ENCODE data around the gene ADAMTS2. TPM values are rescaled to one million over a fixed set of nuclear protein-coding genes. Genes with fewer than 3 reads are reported as not detected.

The ADAMTS2 gene
- total and polyA plus RNA-seq, 2 of the 4 experiments (the other 2 are of a cell fraction), result 19.0 to 58.8 TPM

GRCh38 chr5:179110528-179110927 lies 234.7 kb downstream of the ADAMTS2 start:
- no TSS peak for BruUV-seq (replicated peaks)
- H3K79me1 ChIP-seq (ENCODE audit: low read depth in 1 of 2, low read length in 2 of 2), result no peaks in the 10 kb centered on the region
- H3K4me1 ChIP-seq (ENCODE audit: control insufficient read depth, insufficient read depth, low read length), result no peaks in the 10 kb centered on the region
- H3K56ac ChIP-seq (ENCODE audit: extremely low read depth, insufficient read depth, low read length), result no peak overlapping the region
- no peaks in the 10 kb centered on the region for H4K20me1 ChIP-seq (ENCODE audit: insufficient read depth, low read length)
- H3K4me2 ChIP-seq (ENCODE audit: low read depth, low read length), result no peak overlapping the region
- no peak overlapping the region for H3K4me3 ChIP-seq (ENCODE audit: insufficient read depth, low read depth, low read length)
- no peak overlapping the region for H4K8ac ChIP-seq (ENCODE audit: low read depth in 2 of 2, low read length in 2 of 2)
- no CpG with 5 or more reads among the region's 9 CpGs for WGBS, 2 experiments (ENCODE audit: extremely low coverage in 2 of 2, insufficient read length in 1 of 2)
- H2AFZ ChIP-seq (replicated peaks; ENCODE audit: low read length, poor library complexity), result no peak overlapping the region
- ChIA-PET POLR2A (ENCODE audit: unreplicated experiment) (no interaction called here), CTCF (no interaction called here)
- peaks cover 10% of the 10 kb centered on the region for H3K36me3 ChIP-seq (ENCODE audit: control insufficient read depth, insufficient read depth, low read length)
- no peak overlapping the region for H2BK5ac ChIP-seq (ENCODE audit: low read depth, low read length, poor library complexity, severe bottlenecking)
- no peak overlapping the region for H2BK15ac ChIP-seq (ENCODE audit: low read depth, low read length)
- H2BK120ac ChIP-seq (ENCODE audit: low read depth, low read length), result no peak overlapping the region
- peaks cover 37% of the 10 kb centered on the region for H3K9me3 ChIP-seq (ENCODE audit: control insufficient read depth, insufficient read depth, low read length)
- dilution Hi-C loops (cut with HindIII; ENCODE audit: low sequenced_read_pairs, unreplicated experiment) (no loop called here), in situ Hi-C loops (cut with MboI; ENCODE audit: low sequenced_read_pairs) (no loop called here), intact Hi-C loops (cut with micrococcal nuclease) (no loop called here)
- H3K27ac ChIP-seq (ENCODE audit: insufficient read depth, low read length), result no peak overlapping the region
- DNase-seq, result no peak
- ATAC-seq (ENCODE audit: low read depth), result no peak
- no peak overlapping the region for H3K14ac ChIP-seq (replicated peaks; ENCODE audit: low read depth, low read length)
- no peak overlapping the region for H3K23ac ChIP-seq (ENCODE audit: low read depth, low read length)
- H3K4ac ChIP-seq (ENCODE audit: low read depth, low read length), result no peak overlapping the region
- no peak overlapping the region for H2BK20ac ChIP-seq (ENCODE audit: low read depth, low read length)
- H3K27me3 ChIP-seq (ENCODE audit: control insufficient read depth, insufficient read depth, low read length), result no peaks in the 10 kb centered on the region
- no peaks in the 10 kb centered on the region for H3K9me1 ChIP-seq (ENCODE audit: insufficient read depth, low read length)
- no peak overlapping the region for H2AK5ac ChIP-seq (ENCODE audit: low read depth, low read length)
- H3K9ac ChIP-seq (ENCODE audit: low read depth, low read length), result no peak overlapping the region
- no peak overlapping the region for H4K91ac ChIP-seq (ENCODE audit: insufficient read depth, low read depth, low read length)
- TF ChIP-seq NFE2L2 (IDR thresholded peaks at IDR 0.05; ENCODE audit: low read depth, low read length) (no peak), POLR2A (IDR thresholded peaks at IDR 0.05; ENCODE audit: low read depth, low read length) (no peak), ELK1 (IDR thresholded peaks at IDR 0.05; ENCODE audit: borderline replicate concordance, low read depth, low read length) (no peak), MAZ (IDR thresholded peaks at IDR 0.05; ENCODE audit: borderline replicate concordance, low read depth, low read length) (no peak), MXI1 (IDR thresholded peaks at IDR 0.05; ENCODE audit: borderline replicate concordance, low read depth, low read length) (no peak), CHD1 (IDR thresholded peaks at IDR 0.05; ENCODE audit: low read depth, low read length) (no peak), RCOR1 (IDR thresholded peaks at IDR 0.05; ENCODE audit: insufficient replicate concordance, low read length) (no peak), CEBPB (IDR thresholded peaks at IDR 0.05; ENCODE audit: low read depth, low read length) (no peak), CTCF (conservative IDR thresholded peaks at IDR 0.05; ENCODE audit: low read depth, low read length) (no peak), BHLHE40 (IDR thresholded peaks at IDR 0.05; ENCODE audit: low read depth, low read length) (no peak), USF2 (IDR thresholded peaks at IDR 0.05; ENCODE audit: low read depth, low read length) (no peak)
- no peak overlapping the region for H4K5ac ChIP-seq (ENCODE audit: low read depth, low read length)
- H2AK9ac ChIP-seq (replicated peaks; ENCODE audit: low read depth, low read length, poor library complexity), result no peak overlapping the region
- H3K18ac ChIP-seq (ENCODE audit: low read depth, low read length), result no peak overlapping the region
